NT2/D1 (cell line): ENCODE data around the gene DPM2.

Source experiments
- DNase-seq: peaks from one replicate; pipeline ENCODE4 v3.0.0-alpha.2; 2011; ENCODE audit warnings: low read depth, low spot score
- H3K27me3 ChIP-seq: 2 replicates; pipeline ENCODE4 v1.6.0; 2011; ENCODE audit warnings: mild to moderate bottlenecking; ENCODE audit not compliant: insufficient read length, insufficient read depth
- H3K36me3 ChIP-seq: 2 replicates; pipeline ENCODE4 v1.6.1; 2011; ENCODE audit warnings: mild to moderate bottlenecking, low read length, mixed read lengths; ENCODE audit not compliant: insufficient read depth, insufficient read length
- H3K4me1 ChIP-seq: 2 replicates; pipeline ENCODE4 v1.5.1; 2011; ENCODE audit not compliant: insufficient read depth, insufficient read length
- H3K4me3 ChIP-seq: 2 replicates; pipeline ENCODE4 v1.5.1; 2011; ENCODE audit warnings: low read depth; ENCODE audit not compliant: insufficient read length
- H3K9ac ChIP-seq: 2 replicates; pipeline ENCODE4 v1.6.0; 2011; ENCODE audit warnings: low read depth; ENCODE audit not compliant: insufficient read length
- H3K9me3 ChIP-seq: 2 replicates; pipeline ENCODE4 v1.5.1; 2011; ENCODE audit warnings: mild to moderate bottlenecking, low read length; ENCODE audit not compliant: insufficient read depth
- SUZ12 ChIP-seq: IDR thresholded peaks from 2 replicates; pipeline ENCODE4 v1.6.1; 2011; ENCODE audit not compliant: insufficient read length, insufficient read depth; ENCODE audit errors: extremely low read depth
- YY1 ChIP-seq: IDR thresholded peaks from 2 replicates; pipeline ENCODE4 v1.6.1; 2011; ENCODE audit not compliant: insufficient read length, insufficient read depth
- ZNF274 ChIP-seq: IDR thresholded peaks from 2 replicates; pipeline ENCODE4 v1.6.1; 2011; ENCODE audit warnings: mild to moderate bottlenecking, low read depth, low read length

Gene DPM2

GRCh38 chr9:127893392-127893791 is 44.3 kb downstream of the DPM2 start:
- no peak for TF ChIP-seq SUZ12
- no peak for TF ChIP-seq ZNF274
- no peak for TF ChIP-seq YY1
- H3K36me3 ChIP-seq, result peaks cover 56% of the 10 kb centered on the region
- no peak overlapping the region for H3K9ac ChIP-seq
- H3K4me1 ChIP-seq, result peaks cover 13% of the 10 kb centered on the region
- H3K4me3 ChIP-seq, result no peak overlapping the region
- H3K9me3 ChIP-seq, result peaks cover 22% of the 10 kb centered on the region
- no peaks in the 10 kb centered on the region for H3K27me3 ChIP-seq
- no peak for DNase-seq

- no peak for TF ChIP-seq ZNF274
- no peak for TF ChIP-seq YY1
- TF ChIP-seq SUZ12, result no peak
- peaks cover 22% of the 10 kb centered on the region for H3K9me3 ChIP-seq
- no peak overlapping the region for H3K9ac ChIP-seq
- no peak overlapping the region for H3K4me3 ChIP-seq
- DNase-seq, result no peak
- H3K4me1 ChIP-seq, result peaks cover 13% of the 10 kb centered on the region
- H3K27me3 ChIP-seq, result no peaks in the 10 kb centered on the region
- H3K36me3 ChIP-seq, result peaks cover 56% of the 10 kb centered on the region
Observed at GRCh38 chr9:127892831-127893230, 44.8 kb downstream of the DPM2 start.

GRCh38 chr9:127890053-127890452 is 47.6 kb downstream of the DPM2 start:
- Histone ChIP-seq H3K4me1 (peaks cover 11% of the 10 kb centered on the region), H3K27me3 (no peaks in the 10 kb centered on the region), H3K36me3 (peaks cover 57% of the 10 kb centered on the region), H3K9me3 (peaks cover 22% of the 10 kb centered on the region), H3K9ac (no peak overlapping the region), H3K4me3 (no peak overlapping the region)
- TF ChIP-seq ZNF274, result no peak
- no peak for DNase-seq

- no peak overlapping the region for H3K9ac ChIP-seq
- H3K27me3 ChIP-seq, result no peaks in the 10 kb centered on the region
- peaks cover 35% of the 10 kb centered on the region for H3K36me3 ChIP-seq
- H3K4me3 ChIP-seq, result no peak overlapping the region
- DNase-seq, result no peak
- TF ChIP-seq YY1 (no peak), ZNF274 (no peak), SUZ12 (no peak)
- peaks cover 19% of the 10 kb centered on the region for H3K4me1 ChIP-seq
- peaks cover 8% of the 10 kb centered on the region for H3K9me3 ChIP-seq
Observed at GRCh38 chr9:127887792-127888191, 49.9 kb downstream of the DPM2 start.

GRCh38 chr9:127886401-127886972 is 51.2 kb downstream of the DPM2 start:
- TF ChIP-seq YY1 (no peak), ZNF274 (no peak), SUZ12 (no peak)
- H3K9ac ChIP-seq, result no peak overlapping the region
- peaks cover 30% of the 10 kb centered on the region for H3K36me3 ChIP-seq
- peaks cover 19% of the 10 kb centered on the region for H3K4me1 ChIP-seq
- no peak for DNase-seq
- no peaks in the 10 kb centered on the region for H3K9me3 ChIP-seq
- H3K27me3 ChIP-seq, result no peaks in the 10 kb centered on the region
- H3K4me3 ChIP-seq, result no peak overlapping the region

GRCh38 chr9:127885508-127886281 is 52.0 kb downstream of the DPM2 start:
- H3K9me3 ChIP-seq, result no peaks in the 10 kb centered on the region
- no peak overlapping the region for H3K4me3 ChIP-seq
- H3K36me3 ChIP-seq, result peaks cover 26% of the 10 kb centered on the region
- no peaks in the 10 kb centered on the region for H3K27me3 ChIP-seq
- H3K9ac ChIP-seq, result peak overlapping the region; percentile 26
- no peak for DNase-seq
- peaks cover 19% of the 10 kb centered on the region for H3K4me1 ChIP-seq
- TF ChIP-seq ZNF274, result no peak
- no peak for TF ChIP-seq SUZ12
- TF ChIP-seq YY1, result no peak
